Heart right ventricle (tissue), 16 donors: ENCODE measurements around the gene PDE6D. TPM values are rescaled to one million over a fixed set of nuclear protein-coding genes. Genes with fewer than 3 reads are reported as not detected.

Experiments
- ATAC-seq, 8 donors: fragments of 200-7000 bp; cut with Tn5 transposase; one replicate each; pipeline ENCODE4 v1.9.1; 2020; ENCODE audit warnings: mild to moderate bottlenecking in 8 of 8, moderate library complexity in 8 of 8, moderate number of reproducible peaks in 1 of 8
- DNase-seq, 2 donors: peaks; one replicate each; pipeline ENCODE4 v3.0.0-alpha.2; 2020
- H3K27ac ChIP-seq, 10 donors: fragments of 200-600 bp; sonication (generic) in 2 of 10; one replicate each; pipeline versions ENCODE4 v1.5.0 to v1.8.0; 2020 to 2022; ENCODE audit warnings: mild to moderate bottlenecking in 3 of 10
- H3K27me3 ChIP-seq, 7 donors: fragments of 200-600 bp; one replicate each; pipeline ENCODE4 v1.8.0; 2021 to 2022; ENCODE audit warnings: mild to moderate bottlenecking in 2 of 7
- H3K36me3 ChIP-seq, 9 donors: fragments of 200-600 bp; sonication (generic) in 1 of 9; one replicate each; pipeline versions ENCODE4 v1.5.0 to v1.8.0; 2020 to 2022; ENCODE audit warnings: mild to moderate bottlenecking in 2 of 9
- H3K4me1 ChIP-seq, 9 donors: fragments of 200-600 bp; sonication (generic) in 1 of 9; one replicate each; pipeline versions ENCODE4 v1.5.0 to v1.8.0; 2020 to 2022; ENCODE audit warnings: mild to moderate bottlenecking in 4 of 9
- H3K4me3 ChIP-seq, 10 donors: fragments of 200-600 bp; sonication (generic) in 2 of 10; one replicate each; pipeline versions ENCODE4 v1.5.0 to v1.8.0; 2020 to 2022; ENCODE audit warnings: mild to moderate bottlenecking in 7 of 10, moderate library complexity in 2 of 10
- H3K9me3 ChIP-seq, 11 donors: fragments of 200-600 bp in 10 of 11; sonication (generic) in 2 of 11; one replicate each; pipeline versions ENCODE4 v1.5.0 to v1.8.0; 2013 to 2022; ENCODE audit warnings: mild to moderate bottlenecking in 2 of 11, control low read depth in 1 of 11, moderate library complexity in 1 of 11
- CTCF ChIP-seq, 9 donors: fragments of 200-600 bp; sonication (generic) in 2 of 9; IDR thresholded peaks; one replicate each; pipeline versions ENCODE4 v1.5.0 to v1.8.0; 2021 to 2022; ENCODE audit warnings: antibody characterized with exemption in 9 of 9, mild to moderate bottlenecking in 5 of 9, moderate library complexity in 1 of 9
- WGBS, 2 donors: extraction: QIAGEN DNeasy Blood & Tissue Kit; methylation state at CpG; one replicate each; pipeline ENCODE4 v1.1.7; 2013; ENCODE audit warnings: inconsistent platforms in 1 of 2; 5-methylcytosine and 5-hydroxymethylcytosine counted together
- intact Hi-C, 10 donors: fragments of 100-400 bp; cut with DNase I; formaldehyde crosslinking; loops; one replicate each; pipeline versions ENCODE4 v1.11.1 to v1.14.2; 2022
- polyA plus RNA-seq, 2 donors: library from polyadenylated mRNA; stranded (reverse); fragments of 200-250 nt; gene quantifications; one replicate each; pipeline ENCODE4 v1.2.3, GENCODE V29; 2013
- total RNA-seq, 10 donors: library from RNA; stranded (reverse); fragmentation: NEBNext Ultra II Directional in 3 of 10; extraction: Animal tissue kit (Norgen Biotek cat#: 25700) in 3 of 10; gene quantifications; one replicate each; pipeline versions ENCODE4 v1.2.1 to v1.2.4, GENCODE V29; 2021 to 2023
- donor health status: Arrhythmogenic right ventricular cardiomyopathy.
- donor health status: ischemic (EF 13 %, LVEDD 7.1; RV severe dilation, severe dysfunction).
- donor health status: healthy with polysubstance abuse.
- donor health status: DM: no; HTN: yes; CAD: no.
- donor health status: DM: no; HTN: no; CAD: no.
- donor health status: ischemic (EF 25% LVEDD 6.9; RV normal size, moderate dysfunction).
- donor health status: ischemic (EF 25% LVEDD 5.7; RV mildly dilated, moderate dysfunction).
- donor health status: healthy.
- donor health status: DM: yes; HTN: yes; CAD: no.
- donor health status: Ischemic cardiomyopathy.
- donor health status: ischemic (EF 35%, LVEDD 5.7; RV mildly dilated, moderate dysfunction).
- donor health status: nonischemic (EF 11% LVEDD 7.7; RV severe dilation, severe dysfunction).
- donor health status: DM: yes; HTN: yes; CAD: no.
- donor health status: PGD.
- donor health status: ischemic (EF 29% LVEDD 5.4; RV normal size, mild dysfunction).
- donor health status: nonischemic (EF 23%, LVEDD 6.1; RV moderate dilation, normal function).

PDE6D gene
- total and polyA plus RNA-seq, 12 donors: 11.4 to 31.2 (median 18.4) TPM

DNA sequence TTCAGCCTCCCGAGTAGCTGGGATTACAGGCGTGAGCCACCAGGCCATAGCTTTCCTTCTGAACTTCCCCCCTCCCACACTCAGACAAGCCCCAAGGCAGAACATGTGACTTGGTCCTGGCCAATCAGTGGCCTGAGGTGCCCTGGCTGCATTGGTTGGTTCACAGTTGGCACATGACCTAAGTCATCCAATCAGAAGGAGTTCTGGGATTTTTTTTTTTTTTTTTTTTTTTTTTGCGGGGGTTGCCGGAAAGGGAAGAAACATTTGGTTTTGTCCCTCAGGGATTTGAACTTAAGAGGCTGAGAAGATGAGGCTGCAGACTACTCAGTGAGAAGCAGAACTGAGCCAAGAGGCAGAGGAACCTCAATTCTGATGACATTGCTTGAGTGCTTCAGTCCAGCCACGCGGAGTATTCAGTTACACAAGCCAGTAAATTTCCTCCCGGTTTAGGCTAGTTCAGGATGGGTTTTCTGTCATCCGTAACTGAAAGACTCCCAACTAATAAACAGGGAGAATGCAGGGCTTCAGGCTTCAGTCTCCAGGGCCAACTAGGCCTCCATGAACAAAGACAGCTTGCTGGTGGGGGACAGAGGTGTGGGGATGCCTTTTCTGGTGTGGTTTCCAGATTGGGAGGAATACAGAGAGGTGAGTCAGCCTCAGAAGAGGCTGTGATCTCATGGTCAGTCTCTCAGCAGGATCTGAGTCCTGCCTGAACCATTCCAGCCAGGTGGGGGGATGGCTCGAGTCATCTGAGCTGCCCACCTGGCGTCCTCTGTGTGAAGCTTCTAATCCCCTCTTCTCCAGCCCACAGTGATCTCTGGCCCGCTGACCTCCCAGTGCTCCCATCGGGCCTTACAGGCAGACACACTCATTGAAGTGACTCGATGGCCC is 63.6 kb downstream of the PDE6D start:
- Histone ChIP-seq H3K9me3 (no peaks in the 10 kb centered on the region), H3K4me1 (peaks cover 11 to 45% (median 33%) of the 10 kb centered on the region in 9 donors), H3K27ac (peak overlapping the region in 6 of 10 donors; percentile 3 to 89 (median 56)), H3K4me3 (no peak overlapping the region), H3K36me3 (peaks cover 0 to 20% (median 5%) of the 10 kb centered on the region in 9 donors), H3K27me3 (no peaks in the 10 kb centered on the region)
- WGBS, 2 donors: 85 to 90% methylated on average over 13 of the region's 13 CpGs
- no peak for TF ChIP-seq CTCF (IDR thresholded peaks at IDR 0.05)
- no peak for ATAC-seq
- intact Hi-C loops: loop anchor here in 4 of 10 donors (5.0 to 10.0 kb wide), 4 partner anchors 100 to 203 kb away; no protein-coding TSS in a partner anchor
- no peak for DNase-seq

GRCh38 chr2:231716666-231717280 is 64.3 kb downstream of the PDE6D start:
- ATAC-seq (peak in 7 of 8 donors; percentile 1 to 54 (median 13)), DNase-seq (no peak)
- Histone ChIP-seq H3K9me3 (no peaks in the 10 kb centered on the region), H3K4me1 (peaks cover 16 to 52% (median 41%) of the 10 kb centered on the region in 9 donors), H3K4me3 (no peak overlapping the region), H3K36me3 (peaks cover 0 to 27% (median 12%) of the 10 kb centered on the region in 9 donors), H3K27me3 (no peaks in the 10 kb centered on the region), H3K27ac (peak overlapping the region in 8 of 10 donors; percentile 9 to 73 (median 56))
- WGBS, 2 donors: 58 to 61% methylated on average over 11 of the region's 11 CpGs
- TF ChIP-seq CTCF (IDR thresholded peaks at IDR 0.05): no peak
- intact Hi-C loops: loop anchor here in 4 of 10 donors (5.0 to 10.0 kb wide), 4 partner anchors 99 to 202 kb away; no protein-coding TSS in a partner anchor

- DNase-seq: peak in 1 of 2 donors; percentile 2
- H3K27ac ChIP-seq: peak overlapping the region in 8 of 10 donors; percentile 9 to 73 (median 56)
Measured at GRCh38 chr2:231715988-231716616, 65.0 kb downstream of the PDE6D start.

More at GRCh38 chr2:231715988-231716616, 65.0 kb downstream of the PDE6D start:
- Histone ChIP-seq H3K4me1 (peaks cover 23 to 59% (median 47%) of the 10 kb centered on the region in 9 donors), H3K4me3 (no peak overlapping the region), H3K36me3 (peaks cover 0 to 34% (median 13%) of the 10 kb centered on the region in 9 donors), H3K9me3 (no peaks in the 10 kb centered on the region), H3K27me3 (no peaks in the 10 kb centered on the region)
- no peak for TF ChIP-seq CTCF (IDR thresholded peaks at IDR 0.05)
- WGBS, 2 donors: 87 to 88% methylated on average over 8 of the region's 8 CpGs
- intact Hi-C loops: loop anchor here (1.0 to 10.0 kb wide), 10 partner anchors 37 to 201 kb away; no protein-coding TSS in a partner anchor
- ATAC-seq: peak in 1 of 8 donors; percentile 5
